ENCODE measurements around the gene MAGEA8. TPM values are rescaled to one million over a fixed set of nuclear protein-coding genes. Genes with fewer than 3 reads are reported as not detected.

The MAGEA8 gene
- total and polyA plus RNA-seq, 10 of the 15 experiments (the other 5 are each of a cell fraction or from before 2014, with no cell fraction given) = 0.06 to 0.20 (median 0.13) TPM; not detected in 7

DNA sequence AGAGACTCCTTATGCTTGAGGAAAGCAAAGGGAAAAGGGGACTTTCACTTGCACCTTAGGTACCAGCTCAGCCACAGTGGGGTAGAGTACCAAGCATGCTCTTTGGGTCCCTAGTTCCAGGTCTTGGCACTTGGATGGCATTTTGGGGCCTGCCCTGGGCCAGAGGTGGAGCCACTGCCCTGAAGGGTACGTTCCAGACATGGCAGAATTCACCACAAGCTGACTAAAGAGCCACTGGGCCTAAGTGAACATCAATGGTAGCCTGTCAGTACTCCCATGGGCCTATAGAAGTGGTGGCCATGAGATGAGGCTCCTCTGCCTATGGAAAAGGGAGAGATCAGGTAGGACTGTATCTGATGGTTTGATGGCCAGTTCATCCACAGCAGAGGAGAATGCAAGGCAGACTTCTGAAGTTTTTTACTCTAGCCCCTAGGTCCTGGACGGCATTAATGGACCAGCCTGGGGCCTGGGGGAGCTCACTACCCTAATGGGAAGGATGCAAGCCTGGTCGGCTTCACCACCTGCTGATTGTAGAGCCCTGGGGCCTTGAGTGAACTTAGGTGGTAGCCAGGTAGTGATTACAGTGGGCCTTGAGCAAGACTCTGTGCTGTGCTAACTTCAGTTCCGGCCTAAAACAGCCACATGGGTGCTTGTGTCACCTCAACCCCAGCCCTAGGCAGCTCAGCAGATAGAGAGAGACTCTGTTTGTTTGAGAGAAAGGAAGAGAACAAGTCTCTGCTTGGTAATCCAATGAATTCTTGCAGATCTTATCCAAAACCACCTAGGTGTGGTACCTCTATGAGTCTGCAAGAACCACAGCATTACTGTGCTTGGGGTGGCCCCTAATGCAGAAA is 28.6 kb downstream of the MAGEA8 start:
- Histone ChIP-seq H3K4me3 (no peak overlapping the region), H4K20me1 (ENCODE audit: control insufficient read depth, insufficient read depth) (no peaks in the 10 kb centered on the region), H3K9me3 (replicated peaks; ENCODE audit: control insufficient read depth, insufficient read depth, low read length) (no peaks in the 10 kb centered on the region), H2AFZ (ENCODE audit: control insufficient read depth, low read depth, low read length) (no peak overlapping the region), H3K4me1 (ENCODE audit: control insufficient read depth, insufficient read depth, low read length) (peaks cover 10% of the 10 kb centered on the region), H3K9ac (ENCODE audit: control insufficient read depth, insufficient read depth, low read length) (no peak overlapping the region), H3K27ac (ENCODE audit: control insufficient read depth, insufficient read depth) (no peak overlapping the region), H3K4me2 (ENCODE audit: control insufficient read depth, insufficient read depth) (no peak overlapping the region; the same call in 1 of the 2 replicates), H3K79me2 (ENCODE audit: control insufficient read depth, insufficient read depth, low read length) (no peaks in the 10 kb centered on the region), H3K36me3 (ENCODE audit: control insufficient read depth in 2 of 2, insufficient read depth in 2 of 2, low read length in 1 of 2) (no peaks in the 10 kb centered on the region), H3K27me3 (replicated peaks in 1 of 2; ENCODE audit: control insufficient read depth in 2 of 2, insufficient read depth in 2 of 2, low read length in 1 of 2) (no peaks in the 10 kb centered on the region)
- intact Hi-C loops (cut with micrococcal nuclease; ENCODE audit: unreplicated experiment) = no loop called here
- FAIRE-seq (no peak), ATAC-seq (peak; percentile 30), DNase-seq (ENCODE audit: low read depth, low spot score) (no peak)
- no TSS peak for BruUV-seq (replicated peaks)
- RAD21 ChIA-PET (ENCODE audit: unreplicated experiment) = no interaction called here
- POLR2A ChIA-PET = interaction anchor here (1.1 kb wide), 1 partner anchor 11 kb away, joined by 3 read pairs; no protein-coding TSS in a partner anchor
- in situ Hi-C loops (cut with MboI) = no loop called here
- SMC1A ChIA-PET (ENCODE audit: uncharacterized antibody, unreplicated experiment) = interaction anchor here (1.0 to 1.2 kb wide), 2 partner anchors 11 to 70 kb away, joined by 3 read pairs; no protein-coding TSS in a partner anchor
- CTCF ChIA-PET = interaction anchor here (0.7 to 1.2 kb wide), 2 partner anchors 29 to 72 kb away, joined by 3 to 4 read pairs; partner anchors contain the start of gene EOLA2
- 67% methylated on average over 4 of the region's 4 CpGs for WGBS (ENCODE audit: insufficient coverage, insufficient replicate concordance, low lambda C conversion rate, missing lambda C conversion rate)
- TF ChIP-seq CBX3 (IDR thresholded peaks at IDR 0.05; ENCODE audit: borderline replicate concordance, low read depth) = no peak
- TF ChIP-seq RCOR1 (conservative IDR thresholded peaks at IDR 0.05; ENCODE audit: low read depth, low read length) = no peak
- TF ChIP-seq NKRF (conservative IDR thresholded peaks at IDR 0.05) = no peak
- TF ChIP-seq CHD1 (IDR thresholded peaks at IDR 0.05; ENCODE audit: low read depth, low read length) = no peak
- no peak for TF ChIP-seq RAD21 (IDR thresholded peaks at IDR 0.05; ENCODE audit: insufficient read depth, low read depth, low read length)
- TF ChIP-seq LARP7 (IDR thresholded peaks at IDR 0.05) = no peak
- TF ChIP-seq CEBPB (IDR thresholded peaks at IDR 0.05; ENCODE audit: borderline replicate concordance in 1 of 2, low read depth in 2 of 2, low read length in 2 of 2) = no peak
- TF ChIP-seq IKZF2 (IDR thresholded peaks at IDR 0.05) = no peak
- no peak for TF ChIP-seq POLR2AphosphoS2 (IDR thresholded peaks at IDR 0.05; ENCODE audit: low read depth, low read length)
- TF ChIP-seq, protein P1, sequence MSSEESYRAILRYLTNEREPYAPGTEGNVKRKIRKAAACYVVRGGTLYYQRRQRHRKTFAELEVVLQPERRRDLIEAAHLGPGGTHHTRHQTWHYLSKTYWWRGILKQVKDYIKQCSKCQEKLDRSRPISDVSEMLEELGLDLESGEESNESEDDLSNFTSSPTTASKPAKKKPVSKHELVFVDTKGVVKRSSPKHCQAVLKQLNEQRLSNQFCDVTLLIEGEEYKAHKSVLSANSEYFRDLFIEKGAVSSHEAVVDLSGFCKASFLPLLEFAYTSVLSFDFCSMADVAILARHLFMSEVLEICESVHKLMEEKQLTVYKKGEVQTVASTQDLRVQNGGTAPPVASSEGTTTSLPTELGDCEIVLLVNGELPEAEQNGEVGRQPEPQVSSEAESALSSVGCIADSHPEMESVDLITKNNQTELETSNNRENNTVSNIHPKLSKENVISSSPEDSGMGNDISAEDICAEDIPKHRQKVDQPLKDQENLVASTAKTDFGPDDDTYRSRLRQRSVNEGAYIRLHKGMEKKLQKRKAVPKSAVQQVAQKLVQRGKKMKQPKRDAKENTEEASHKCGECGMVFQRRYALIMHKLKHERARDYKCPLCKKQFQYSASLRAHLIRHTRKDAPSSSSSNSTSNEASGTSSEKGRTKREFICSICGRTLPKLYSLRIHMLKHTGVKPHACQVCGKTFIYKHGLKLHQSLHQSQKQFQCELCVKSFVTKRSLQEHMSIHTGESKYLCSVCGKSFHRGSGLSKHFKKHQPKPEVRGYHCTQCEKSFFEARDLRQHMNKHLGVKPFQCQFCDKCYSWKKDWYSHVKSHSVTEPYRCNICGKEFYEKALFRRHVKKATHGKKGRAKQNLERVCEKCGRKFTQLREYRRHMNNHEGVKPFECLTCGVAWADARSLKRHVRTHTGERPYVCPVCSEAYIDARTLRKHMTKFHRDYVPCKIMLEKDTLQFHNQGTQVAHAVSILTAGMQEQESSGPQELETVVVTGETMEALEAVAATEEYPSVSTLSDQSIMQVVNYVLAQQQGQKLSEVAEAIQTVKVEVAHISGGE (CRISPR knock-in tag; IDR thresholded peaks at IDR 0.05) = no peak
- TF ChIP-seq RAD51 (IDR thresholded peaks at IDR 0.05) = no peak
- no peak for TF ChIP-seq ZNF622 (IDR thresholded peaks at IDR 0.05)
- no peak for TF ChIP-seq CTCF (IDR thresholded peaks at IDR 0.05 in 2 of 3, conservative IDR thresholded peaks at IDR 0.05 in 1 of 3; ENCODE audit: control insufficient read depth in 2 of 3, extremely low read depth in 1 of 3, insufficient read depth in 1 of 3, low read depth in 3 of 3, low read length in 3 of 3)
- TF ChIP-seq ZNF274 (IDR thresholded peaks at IDR 0.05; ENCODE audit: insufficient read depth, insufficient read length) = no peak
- TF ChIP-seq SMC3 (IDR thresholded peaks at IDR 0.05; ENCODE audit: borderline replicate concordance, low read length) = no peak
- TF ChIP-seq CBX5 (IDR thresholded peaks at IDR 0.05; ENCODE audit: low read depth) = no peak
